ENCODE data around the gene PARD6B.
"Not testable (repeated sequence)": the region's sequence is repeated elsewhere in the genome, so short reads cannot be mapped to it uniquely, and the experiment has no call there.

Gene PARD6B, protein sequence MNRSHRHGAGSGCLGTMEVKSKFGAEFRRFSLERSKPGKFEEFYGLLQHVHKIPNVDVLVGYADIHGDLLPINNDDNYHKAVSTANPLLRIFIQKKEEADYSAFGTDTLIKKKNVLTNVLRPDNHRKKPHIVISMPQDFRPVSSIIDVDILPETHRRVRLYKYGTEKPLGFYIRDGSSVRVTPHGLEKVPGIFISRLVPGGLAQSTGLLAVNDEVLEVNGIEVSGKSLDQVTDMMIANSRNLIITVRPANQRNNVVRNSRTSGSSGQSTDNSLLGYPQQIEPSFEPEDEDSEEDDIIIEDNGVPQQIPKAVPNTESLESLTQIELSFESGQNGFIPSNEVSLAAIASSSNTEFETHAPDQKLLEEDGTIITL

DNA sequence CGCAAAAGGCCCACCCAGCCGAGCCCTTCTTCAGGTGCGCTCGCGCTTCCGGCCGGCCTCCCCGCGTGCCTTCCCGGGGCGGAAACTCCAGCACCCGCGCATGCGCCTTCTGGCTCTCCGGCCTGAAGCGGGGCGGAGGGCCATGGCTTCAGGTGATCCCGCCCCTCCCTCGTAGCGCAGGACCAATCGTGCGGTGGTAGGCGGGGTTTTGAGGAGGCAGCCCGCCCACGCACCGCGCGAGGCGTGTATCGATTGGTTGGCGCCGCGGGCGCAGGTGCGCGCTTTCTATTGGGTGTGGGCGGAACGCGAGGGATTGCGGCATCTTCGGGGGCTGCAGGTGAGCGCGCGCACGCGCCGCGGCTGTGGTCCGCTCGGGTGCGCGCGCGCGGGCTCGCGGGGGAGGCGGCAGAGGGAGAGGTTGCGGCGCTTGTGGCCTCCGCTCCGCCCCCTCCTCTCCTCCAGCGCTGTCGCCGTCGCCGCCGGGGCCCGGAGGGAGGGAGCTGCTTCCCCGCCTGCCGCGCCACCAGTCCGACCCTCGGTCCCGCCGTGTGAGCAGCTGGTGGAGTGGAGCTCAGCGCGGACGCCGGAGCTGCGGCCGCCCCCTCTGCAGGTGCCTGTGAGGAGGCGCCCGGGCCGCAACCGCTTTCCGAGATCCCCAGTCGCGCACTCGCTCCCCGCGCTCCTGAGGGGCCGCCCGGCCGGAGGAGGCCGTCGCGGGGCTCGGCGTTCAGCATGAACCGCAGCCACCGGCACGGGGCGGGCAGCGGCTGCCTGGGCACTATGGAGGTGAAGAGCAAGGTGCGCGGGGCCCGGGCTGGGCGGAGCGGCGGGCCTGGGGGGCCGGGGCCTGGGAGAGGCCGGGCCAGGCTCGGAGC lies at the start of gene PARD6B:
Gene PARD6B, plus strand, starts transcription at position 526 of the 875 bp plus-strand sequence. Its CDS starts 207 bp downstream, at position 733.
- peak; percentile 100 for DNase-seq (ENCODE audit: low spot score)

- DNase-seq (ENCODE audit: low spot score) = no peak
Measured at GRCh38 chr20:50682065-50682464, 49.3 kb upstream of the PARD6B start.

- no peak for DNase-seq (ENCODE audit: low spot score)
Measured at GRCh38 chr20:50682947-50683530, 48.3 kb upstream of the PARD6B start.

GRCh38 chr20:50683570-50683969 lies 47.8 kb upstream of the PARD6B start:
- DNase-seq (ENCODE audit: low spot score) = no peak

- no peak for DNase-seq (ENCODE audit: low spot score)
Measured at GRCh38 chr20:50686821-50687220, 44.6 kb upstream of the PARD6B start.

DNA sequence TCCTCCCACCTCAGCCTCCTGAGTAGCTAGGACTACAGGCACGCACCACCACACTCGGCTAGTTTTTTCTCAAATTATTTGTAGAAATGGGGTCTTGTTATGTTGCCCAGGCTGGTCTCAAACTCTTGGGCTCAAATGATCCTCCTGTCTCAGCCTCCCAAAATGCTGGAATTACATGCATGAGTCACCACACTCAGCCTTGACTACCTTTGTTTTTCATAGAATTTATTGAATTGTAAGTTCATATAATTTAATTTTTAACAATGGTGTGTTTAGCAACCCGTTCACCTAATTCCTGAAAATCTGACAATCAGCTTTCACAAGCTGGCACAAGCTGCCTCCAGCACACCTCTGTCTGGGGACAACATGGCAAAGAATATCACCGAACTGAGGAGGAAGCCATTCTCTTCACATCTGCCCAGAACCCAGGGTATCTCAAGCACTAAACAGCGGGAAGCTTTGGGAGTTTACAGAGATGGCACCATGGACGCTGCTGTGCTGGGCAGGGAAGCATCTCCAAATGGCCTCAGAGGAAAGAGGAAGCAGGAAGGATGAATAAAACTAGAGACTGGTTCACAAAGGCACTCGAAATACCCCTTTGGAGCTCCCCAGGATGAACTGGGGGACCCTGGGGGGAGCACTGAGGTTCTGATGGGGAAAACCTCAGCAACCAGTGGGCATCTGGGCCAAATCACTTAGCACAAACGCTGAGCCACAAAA lies 43.0 kb upstream of the PARD6B start:
- DNase-seq (ENCODE audit: low spot score) = no peak

- DNase-seq (ENCODE audit: low spot score) = no peak
Measured at GRCh38 chr20:50689864-50690649, 41.3 kb upstream of the PARD6B start.

DNA sequence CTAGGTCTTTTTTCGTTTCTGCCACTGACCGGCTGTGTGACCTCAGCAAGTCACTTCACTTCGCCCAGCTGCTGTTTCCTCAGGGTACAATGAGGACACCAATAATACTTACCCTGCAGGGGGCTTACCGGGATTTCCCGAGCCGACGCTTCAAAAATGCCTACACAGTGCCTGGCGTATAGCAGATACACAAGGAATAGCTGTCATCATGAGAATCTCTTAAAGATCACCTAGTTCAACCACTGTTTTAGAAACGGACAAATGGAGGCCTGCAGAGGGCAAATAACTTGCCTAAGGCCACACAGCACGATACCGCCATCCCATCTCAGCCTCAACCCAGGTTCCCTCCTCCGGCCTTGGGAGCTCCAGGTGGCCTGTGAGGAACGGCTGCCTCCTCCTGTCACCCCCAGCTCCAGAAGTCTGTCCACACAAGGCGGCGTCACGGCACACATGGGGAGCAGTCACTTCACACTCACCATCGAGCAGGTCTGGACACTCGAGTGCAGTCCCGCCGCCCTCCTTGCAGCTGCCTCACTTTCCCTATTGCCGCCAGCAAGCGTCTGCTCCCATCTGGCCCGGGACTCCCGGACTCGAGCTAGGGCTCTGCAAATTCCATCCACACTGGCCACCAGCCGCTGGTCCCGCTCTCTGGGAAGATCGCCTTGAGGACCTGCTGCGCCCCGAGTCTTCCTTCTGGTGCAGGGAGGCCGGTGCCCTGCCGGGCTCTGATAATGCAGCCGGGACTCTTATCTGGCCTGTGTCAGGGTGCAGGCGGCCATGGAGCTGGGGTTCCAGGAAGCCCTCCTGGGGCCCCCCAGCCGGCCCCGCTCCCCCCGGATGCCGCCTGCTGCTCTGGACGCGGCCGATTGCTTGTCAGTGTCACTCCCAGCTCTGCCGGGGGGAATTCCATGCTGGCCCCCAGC lies 40.5 kb upstream of the PARD6B start, which contains the start of gene RIPOR3:
Gene RIPOR3, minus strand, starts transcription at position 893 of the 923 bp plus-strand sequence. Its CDS starts 414 bp downstream, at position 479.
- DNase-seq (ENCODE audit: low spot score) = no peak

DNA sequence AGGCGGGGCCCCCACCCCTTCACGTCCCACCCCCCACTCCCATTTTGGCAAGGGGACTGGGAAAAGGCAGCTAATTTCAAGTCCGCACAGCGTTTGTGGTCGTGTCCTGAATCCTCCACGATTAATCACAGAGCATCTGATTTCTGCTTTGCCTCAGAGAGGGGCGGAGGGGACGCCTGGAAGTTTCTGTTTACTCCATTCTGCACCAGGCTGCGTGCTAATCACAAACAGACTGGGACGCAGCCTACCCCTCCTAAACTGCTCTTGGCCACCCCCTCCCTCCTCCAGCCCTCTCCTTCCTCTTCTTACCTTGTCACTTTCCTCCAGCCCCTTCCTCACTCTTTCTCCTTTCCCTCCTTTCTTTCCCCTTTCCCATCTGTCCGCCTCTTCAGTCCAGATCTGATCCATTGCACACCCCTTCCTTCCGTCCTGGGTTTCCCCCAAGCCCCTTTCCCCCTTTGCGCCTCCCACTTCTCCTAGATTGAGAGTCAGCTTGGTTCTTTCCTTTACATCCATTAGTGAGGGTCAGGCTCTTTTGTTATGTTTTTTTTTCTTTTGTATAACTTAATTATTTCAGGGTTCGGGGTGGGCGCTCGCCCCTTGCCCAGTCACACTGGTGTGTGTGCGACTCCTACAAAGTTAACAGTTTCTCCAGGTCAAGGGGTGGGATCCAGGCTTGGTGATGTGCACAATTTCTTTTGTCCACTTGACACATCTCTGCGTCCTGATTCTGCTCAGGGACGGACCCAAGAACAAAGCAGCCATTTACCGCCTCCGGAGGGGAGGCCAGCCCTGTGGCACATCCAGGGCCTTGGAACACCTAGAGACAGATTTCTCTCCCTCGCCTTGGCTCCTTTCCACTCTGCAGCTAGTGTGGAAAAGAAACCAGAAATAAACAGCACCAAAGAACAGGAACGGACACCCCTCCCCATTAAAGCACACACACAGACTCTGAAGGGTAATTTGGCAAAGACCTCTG lies 39.5 kb upstream of the PARD6B start:
- DNase-seq (ENCODE audit: low spot score) = no peak

- DNase-seq (ENCODE audit: low spot score) = no peak
Measured at GRCh38 chr20:50692552-50692933, 38.8 kb upstream of the PARD6B start.

DNA sequence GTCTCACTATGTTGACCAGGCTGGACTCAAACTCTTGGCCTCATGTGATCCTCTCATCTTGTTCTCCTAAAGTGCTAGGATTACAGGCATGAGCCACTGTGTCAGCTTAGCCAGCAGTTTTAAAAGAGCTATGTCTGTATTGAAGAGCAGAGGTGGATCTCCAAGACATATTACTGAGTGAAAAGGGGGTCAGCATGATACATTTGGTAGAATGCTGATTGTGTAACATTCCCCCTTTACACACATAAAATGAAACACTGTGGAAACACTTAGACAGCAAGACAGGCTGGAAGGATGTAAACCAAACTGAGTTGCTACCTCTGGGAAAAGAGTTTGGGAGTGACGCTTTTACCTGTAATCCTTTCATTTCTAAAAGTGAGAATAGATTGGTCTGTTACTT lies 38.4 kb upstream of the PARD6B start:
- DNase-seq (ENCODE audit: low spot score) = no peak

- no peak for DNase-seq (ENCODE audit: low spot score)
Measured at GRCh38 chr20:50694379-50695134, 36.8 kb upstream of the PARD6B start.

GRCh38 chr20:50695135-50695872 lies 36.1 kb upstream of the PARD6B start:
- DNase-seq (ENCODE audit: low spot score) = no peak

- not testable (repeated sequence) for DNase-seq (ENCODE audit: low spot score)
Measured at GRCh38 chr20:50698255-50698654, 33.1 kb upstream of the PARD6B start.

- DNase-seq (ENCODE audit: low spot score) = no peak
Measured at GRCh38 chr20:50699688-50700087, 31.7 kb upstream of the PARD6B start.

GRCh38 chr20:50701041-50701963 lies 30.1 kb upstream of the PARD6B start:
- DNase-seq (ENCODE audit: low spot score) = no peak

All from HuH-7.5 (cell line).